Mucosa of gallbladder (tissue), 1 donor: Measurements from ENCODE around the gene C19orf12. TPM values are rescaled to one million over a fixed set of nuclear protein-coding genes. Genes with fewer than 3 reads are reported as not detected.

Source experiments
- DNase-seq: peaks from one replicate; pipeline ENCODE4 v3.0.0-alpha.2; 2020; ENCODE audit warnings: low spot score
- total RNA-seq: library from RNA; stranded (reverse); gene quantifications from one replicate; pipeline ENCODE4 v1.2.1, GENCODE V29; 2021
- donor health status: DM: no; HTN: no; CAD: no.

Gene C19orf12
- total RNA-seq, 1 donor from 2014 or later, result 22.8 TPM

DNA sequence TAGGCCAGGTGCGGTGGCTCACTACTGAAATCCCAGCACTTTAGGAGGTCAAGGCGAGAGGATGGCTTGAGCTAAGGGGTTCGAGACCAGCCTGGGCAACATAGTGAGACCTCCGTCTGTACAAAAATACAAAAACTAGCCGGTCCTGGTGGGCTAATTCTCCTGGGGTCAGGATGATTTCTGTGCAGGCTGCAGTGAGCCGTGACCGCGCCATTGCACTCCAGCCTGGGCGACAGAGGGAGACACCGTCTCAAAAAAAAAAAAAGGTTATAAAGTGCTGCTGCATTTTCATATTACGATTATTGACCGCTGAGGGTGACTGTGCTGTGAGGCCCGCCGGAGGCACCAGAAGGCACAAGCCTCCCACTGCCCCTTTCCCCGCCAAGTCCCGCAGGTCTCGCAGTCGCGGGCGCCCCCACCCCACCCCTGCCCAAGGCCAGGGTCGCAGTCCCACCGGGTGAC lies 50.3 kb downstream of the C19orf12 start:
- DNase-seq, result no peak

DNA sequence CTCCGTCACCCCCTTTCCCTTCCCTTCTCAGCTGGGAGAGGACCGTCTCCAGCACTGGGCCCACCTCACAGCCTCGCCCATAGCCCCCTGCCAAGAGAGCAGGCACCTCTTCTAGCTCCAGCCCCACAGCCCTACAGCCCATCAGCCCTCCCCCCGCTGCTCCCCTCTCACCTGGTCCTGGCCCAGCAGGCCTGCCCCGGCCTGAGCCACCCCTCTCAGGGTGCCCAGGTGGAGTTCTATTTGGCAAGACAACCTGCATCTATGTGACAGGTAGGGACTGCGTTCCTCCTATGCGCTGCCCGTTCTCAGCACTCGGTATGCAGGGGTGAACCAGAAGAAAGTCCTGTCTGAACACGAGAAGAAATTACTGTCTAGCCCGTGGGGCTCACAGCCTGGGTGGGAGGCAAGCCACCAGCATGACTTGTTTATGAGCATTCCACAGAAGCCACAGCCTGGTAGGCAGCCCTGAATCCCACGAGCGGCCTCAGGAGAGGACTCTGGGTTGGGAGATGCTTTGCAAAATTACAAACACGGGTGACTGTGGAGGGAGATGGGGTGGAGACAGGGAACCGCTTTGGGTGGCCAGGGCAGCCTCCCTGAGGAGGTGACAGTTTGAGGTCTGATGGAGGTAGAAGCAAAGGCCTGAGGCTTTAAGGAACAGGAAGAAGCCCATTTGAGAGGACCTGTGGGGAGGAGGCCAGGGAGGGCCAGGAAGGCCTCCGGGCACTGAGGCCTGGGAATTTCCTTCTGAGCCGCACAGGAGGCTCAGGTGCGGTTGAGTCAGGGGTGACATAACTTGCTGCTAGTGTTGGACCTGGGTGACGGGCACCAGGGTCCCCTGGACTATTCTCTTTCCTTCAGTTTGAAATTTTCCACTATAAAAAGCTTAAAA lies 51.0 kb downstream of the C19orf12 start:
- no peak for DNase-seq

DNA sequence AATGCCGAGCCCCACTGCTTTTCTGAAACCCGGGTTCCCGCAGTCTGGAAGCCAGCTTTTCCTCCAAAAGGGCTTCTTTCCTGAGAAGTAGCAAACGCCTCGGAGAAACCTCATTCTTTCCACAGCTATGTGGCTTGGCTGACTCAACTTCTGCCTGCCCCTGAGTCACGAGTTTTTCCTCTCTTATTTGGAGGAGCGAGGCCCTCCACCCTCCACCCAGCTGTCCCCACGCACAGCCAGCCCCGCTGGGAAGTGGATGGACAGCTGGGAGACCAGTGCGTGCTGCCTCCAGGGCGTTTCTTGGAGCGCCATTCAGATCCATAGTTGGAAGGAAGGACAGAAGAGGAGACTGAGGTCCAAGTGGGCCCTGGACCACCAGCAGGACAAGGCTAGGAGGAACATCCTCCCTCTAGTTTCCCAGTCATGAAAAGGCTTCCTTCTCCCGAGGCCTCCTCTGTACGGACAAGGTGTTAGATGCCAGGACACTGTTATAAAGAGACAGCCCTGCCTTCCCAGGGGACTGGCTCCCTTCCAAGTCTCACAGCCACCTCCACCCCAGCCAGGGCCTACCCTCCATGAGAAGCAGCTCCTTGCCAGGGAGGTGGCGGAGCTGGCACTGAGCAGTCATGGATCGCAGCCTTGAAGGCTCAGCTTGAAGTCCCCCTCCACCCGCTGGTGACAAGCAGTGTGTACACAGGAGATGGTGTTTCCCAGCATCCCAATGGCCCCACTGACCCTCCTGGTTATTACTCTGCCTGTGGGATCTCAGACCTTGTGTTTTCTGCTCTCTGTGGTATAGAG lies 52.3 kb downstream of the C19orf12 start:
- peak; percentile 66 for DNase-seq

DNA sequence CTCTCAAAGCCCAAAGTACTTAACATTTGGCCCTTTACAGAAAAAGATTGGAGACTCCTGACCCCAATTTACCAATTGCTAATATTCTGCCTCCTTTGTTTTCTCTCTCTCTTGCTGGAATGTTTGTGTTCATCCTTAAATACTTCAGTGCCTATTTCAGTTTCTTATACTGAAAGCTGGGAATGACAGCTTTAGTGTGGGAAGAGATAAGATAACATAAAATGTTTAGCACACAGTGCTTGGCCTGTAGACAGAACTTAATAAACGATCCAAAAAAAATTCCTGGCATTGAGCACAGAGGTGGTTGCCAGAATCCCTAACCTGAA lies 52.8 kb downstream of the C19orf12 start:
- DNase-seq, result no peak

DNA sequence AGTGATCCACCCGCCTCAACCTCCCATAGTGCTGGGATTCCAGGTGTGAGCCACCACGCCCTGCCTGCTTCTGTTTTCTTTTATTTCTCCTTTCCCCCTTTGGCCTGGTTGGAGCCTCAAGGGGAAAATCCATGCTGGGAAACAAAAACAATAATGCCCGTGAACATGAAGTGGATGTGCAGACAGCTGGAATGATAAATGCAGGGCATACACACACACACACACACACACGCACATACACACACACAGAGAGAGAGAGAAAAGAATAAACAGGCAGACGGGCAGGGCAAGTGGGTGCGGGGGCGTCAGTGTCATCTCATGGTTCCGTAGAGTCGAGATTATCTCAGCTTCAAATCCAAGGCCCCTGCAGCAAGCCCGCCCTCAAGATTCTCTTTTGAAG lies 54.2 kb downstream of the C19orf12 start:
- no peak for DNase-seq

DNA sequence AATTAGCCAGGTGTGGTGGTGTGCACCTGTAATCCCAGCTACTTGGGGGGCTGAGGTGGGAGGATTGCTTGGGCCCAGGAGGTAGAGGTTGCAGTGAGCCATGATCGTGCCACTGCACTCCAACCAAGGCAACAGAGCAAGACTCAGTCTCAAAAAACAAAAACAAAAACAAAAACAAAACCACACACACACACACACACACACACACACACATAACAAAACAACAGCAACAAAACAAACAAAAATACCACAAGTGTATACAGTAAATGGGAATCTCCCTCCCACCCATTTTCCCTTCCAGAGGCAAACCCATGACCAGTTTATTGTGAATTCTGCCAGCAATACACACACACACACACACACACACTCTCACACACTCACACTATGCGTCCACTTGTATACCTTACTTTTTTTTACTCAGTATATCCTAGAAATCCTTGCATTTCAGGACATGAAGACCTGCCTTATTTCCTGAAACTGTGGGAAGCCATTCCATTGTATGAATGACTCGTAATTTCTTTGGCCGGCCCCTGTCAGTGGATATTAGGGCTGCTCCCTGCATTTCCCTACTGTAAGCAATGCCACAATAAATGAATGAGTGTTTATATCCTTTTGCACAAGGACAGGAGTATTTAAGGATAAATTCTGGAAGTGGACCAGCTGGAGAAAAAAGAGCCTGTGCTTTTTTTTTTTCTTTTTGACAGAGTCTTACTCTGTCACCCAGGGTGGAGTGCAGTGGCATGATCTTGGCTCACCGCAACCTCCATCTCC lies 56.7 kb downstream of the C19orf12 start:
- DNase-seq, result no peak

DNA sequence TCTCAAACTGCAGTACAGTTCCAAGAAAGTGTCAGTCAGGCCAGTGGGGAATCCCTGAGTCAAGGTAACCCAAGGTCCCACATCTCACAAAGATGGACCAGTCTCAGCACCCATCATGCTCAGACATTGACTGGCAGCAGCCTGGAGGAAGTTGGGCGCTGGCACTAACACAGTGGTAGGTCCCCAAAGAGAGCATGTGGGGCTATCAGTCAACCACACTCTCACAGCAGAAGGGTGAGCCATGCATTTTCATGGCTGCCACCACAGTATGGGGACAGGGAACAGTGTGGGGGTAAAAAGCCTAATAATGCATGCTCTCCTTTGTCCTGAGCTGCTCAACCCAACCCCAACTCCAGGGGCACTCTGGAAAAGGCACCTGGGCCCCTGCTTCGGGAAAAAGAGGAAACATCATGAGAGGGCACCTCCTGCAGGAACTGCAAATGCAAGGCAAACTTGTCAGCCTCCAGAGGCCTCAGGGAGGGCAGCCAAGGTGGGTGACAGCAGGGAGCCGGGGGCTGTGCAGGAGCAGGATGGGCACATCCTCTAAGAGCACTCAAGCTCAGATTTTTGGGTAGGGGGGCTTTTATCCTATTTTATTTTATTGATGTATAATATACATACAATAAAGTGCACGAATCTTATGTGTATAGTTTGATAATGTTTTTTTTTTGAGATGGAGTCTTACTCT lies 59.3 kb downstream of the C19orf12 start:
- no peak for DNase-seq

DNA sequence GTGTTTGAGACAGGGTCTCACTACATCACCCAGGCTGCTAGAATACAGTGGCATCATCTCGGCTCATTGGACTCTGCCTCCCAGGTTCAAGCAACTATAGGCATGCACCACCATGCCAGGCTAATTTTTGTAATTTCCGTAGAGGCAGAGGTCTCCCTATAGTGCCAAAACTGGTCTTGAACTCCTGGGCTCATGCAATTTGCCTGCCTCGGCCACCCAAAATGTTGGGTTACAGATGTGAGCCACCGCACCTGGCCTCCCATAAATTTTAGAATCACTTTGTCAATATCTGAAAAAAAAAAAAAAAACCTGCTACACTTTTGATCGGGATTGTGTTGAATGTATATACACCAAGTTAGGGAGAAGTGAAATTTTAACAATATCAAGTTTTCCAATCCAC lies 61.7 kb downstream of the C19orf12 start:
- DNase-seq, result no peak

DNA sequence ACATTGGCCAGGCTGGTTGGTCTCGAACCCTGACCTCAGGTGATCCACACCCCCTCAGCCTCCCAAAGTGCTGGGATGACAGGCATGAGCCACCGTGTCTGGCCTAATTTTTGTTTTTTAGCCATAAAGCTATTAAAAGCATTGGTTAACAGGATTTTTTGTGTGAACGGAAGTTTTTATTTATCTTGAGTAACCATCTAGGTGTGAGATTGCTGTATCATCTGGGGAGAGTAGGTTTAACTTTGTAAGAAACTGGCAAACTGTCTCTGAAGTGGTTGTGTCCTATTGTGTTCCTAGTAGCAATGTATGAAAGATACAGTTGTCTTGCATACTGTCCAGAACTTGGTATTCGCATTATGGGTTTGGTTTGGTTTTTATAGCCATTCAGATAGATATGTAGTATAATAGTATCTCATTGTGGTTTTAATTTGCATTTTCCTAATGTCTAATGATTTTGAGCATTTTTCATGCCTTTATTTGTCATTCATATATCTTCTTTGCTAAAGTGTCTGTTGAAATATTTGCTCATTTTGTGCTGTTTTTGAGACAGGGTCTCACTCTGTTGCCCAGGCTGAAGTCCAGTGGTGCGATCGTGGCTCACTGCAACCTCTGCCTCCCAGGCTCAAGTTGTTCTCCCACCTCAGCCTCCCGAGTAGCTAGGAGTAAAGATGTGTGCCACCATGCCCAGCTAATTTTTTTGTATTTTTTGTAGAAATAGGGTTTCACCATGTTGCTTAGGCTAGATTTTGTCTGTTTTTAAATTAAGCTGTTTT lies 63.3 kb downstream of the C19orf12 start:
- DNase-seq, result no peak

DNA sequence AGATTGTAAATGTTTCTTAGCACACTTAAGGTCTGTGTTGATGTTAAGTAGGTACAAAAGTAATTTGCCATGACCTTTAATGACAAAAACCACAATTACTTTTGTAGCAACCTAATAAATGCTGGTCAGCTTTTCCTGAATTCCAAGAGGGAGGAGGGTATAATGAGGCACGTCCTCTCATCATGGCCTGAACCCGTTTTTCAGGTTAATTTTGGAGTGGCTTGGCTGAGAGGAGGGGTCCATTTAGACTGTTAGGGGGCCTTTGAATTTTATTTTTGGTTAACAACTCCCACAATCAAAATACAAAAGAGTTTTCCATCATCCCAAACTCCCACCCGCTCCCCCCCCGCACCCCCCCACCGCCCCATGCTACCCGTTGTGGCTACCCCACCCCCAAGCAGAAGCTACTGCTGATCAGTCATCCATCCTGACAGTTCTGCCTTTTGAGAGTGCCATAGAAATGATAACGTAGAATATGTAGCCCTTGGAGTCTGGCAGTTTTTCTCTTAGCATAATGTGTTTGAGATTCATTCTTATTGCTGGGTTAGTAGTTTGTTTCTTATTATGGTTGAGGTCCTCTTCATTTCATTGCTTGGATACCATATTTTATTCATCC lies 64.2 kb downstream of the C19orf12 start:
- DNase-seq, result no peak

Other genes starting within 250 kb of the C19orf12 start
- gene VSTM2B, start 189.3 kb downstream of the C19orf12 start, total RNA-seq, result 0.17 TPM
- gene POP4, start 109.0 kb downstream of the C19orf12 start, total RNA-seq, result 66.9 TPM
- 15.7 TPM for gene PLEKHF1, start 49.8 kb downstream of the C19orf12 start, total RNA-seq
- 2.0 TPM for gene CCNE1, start 96.7 kb upstream of the C19orf12 start, total RNA-seq
- gene URI1, start 227.0 kb upstream of the C19orf12 start, total RNA-seq, result 42.5 TPM